GM12878 (cell line): Measurements from ENCODE around the gene IRGC. TPM values are rescaled to one million over a fixed set of nuclear protein-coding genes. Genes with fewer than 3 reads are reported as not detected.

Experiments used
- ATF3 ChIP-seq: IDR thresholded peaks from 2 replicates; pipeline ENCODE4 v1.6.1; 2011; ENCODE audit warnings: low read depth, mild to moderate bottlenecking, low read length, moderate library complexity, borderline replicate concordance; ENCODE audit errors: extremely low read depth
- BACH1 ChIP-seq: fragments of 450-650 bp; IDR thresholded peaks from 2 replicates; pipeline ENCODE4 v1.6.1; 2017; ENCODE audit warnings: mild to moderate bottlenecking, borderline replicate concordance
- CHD4 ChIP-seq: fragments of 200-600 bp; sonication (generic); IDR thresholded peaks from 2 replicates; pipeline ENCODE4 v1.6.1; 2016; ENCODE audit warnings: mild to moderate bottlenecking
- DPF2 ChIP-seq: fragments of 450-650 bp; IDR thresholded peaks from 2 replicates; pipeline ENCODE4 v1.6.1; 2017; ENCODE audit warnings: mild to moderate bottlenecking
- E4F1 ChIP-seq: fragments of 450-650 bp; IDR thresholded peaks from 2 replicates; pipeline ENCODE4 v1.6.1; 2018; ENCODE audit warnings: borderline replicate concordance, mild to moderate bottlenecking; ENCODE audit not compliant: partially characterized antibody
- EGR1 ChIP-seq, 2 experiments: IDR thresholded peaks; 1 replicate in 1 of 2; 2 replicates in 1 of 2; pipeline ENCODE4 v1.6.1; 2011 to 2012; ENCODE audit warnings: low read depth in 2 of 2, low read length in 2 of 2, borderline replicate concordance in 1 of 2, mild to moderate bottlenecking in 1 of 2, moderate library complexity in 1 of 2
- GATAD2B ChIP-seq: fragments of 450-650 bp; conservative IDR thresholded peaks from 2 replicates; pipeline ENCODE4 v1.6.1; 2017; ENCODE audit warnings: low read depth, mild to moderate bottlenecking, moderate library complexity
- HCFC1 ChIP-seq: fragments of 150-350 bp; IDR thresholded peaks from 2 replicates; pipeline ENCODE4 v1.6.1; 2014; ENCODE audit warnings: low read length
- HDAC2 ChIP-seq: fragments of 200-600 bp; sonication (generic); IDR thresholded peaks from 2 replicates; pipeline ENCODE4 v1.6.1; 2017
- KLF5 ChIP-seq: fragments of 450-650 bp; IDR thresholded peaks from 2 replicates; pipeline ENCODE4 v1.6.1; 2014; ENCODE audit warnings: mild to moderate bottlenecking; ENCODE audit not compliant: partially characterized antibody
- MTA2 ChIP-seq: fragments of 450-650 bp; IDR thresholded peaks from 2 replicates; pipeline ENCODE4 v1.6.1; 2016; ENCODE audit warnings: low read depth, mild to moderate bottlenecking, moderate library complexity
- MTA3 ChIP-seq: IDR thresholded peaks from 2 replicates; pipeline ENCODE4 v1.6.1; 2012; ENCODE audit warnings: low read length, inconsistent platforms, borderline replicate concordance
- NFIC ChIP-seq: IDR thresholded peaks from 2 replicates; pipeline ENCODE4 v1.6.1; 2012; ENCODE audit warnings: low read depth, mild to moderate bottlenecking, inconsistent platforms, low read length, moderate library complexity
- NR2C1 ChIP-seq: fragments of 450-650 bp; IDR thresholded peaks from 2 replicates; pipeline ENCODE4 v1.6.1; 2017; ENCODE audit warnings: antibody characterized with exemption, mild to moderate bottlenecking, moderate library complexity
- POLR2A ChIP-seq: IDR thresholded peaks from 2 replicates; pipeline ENCODE4 v1.6.1; 2011; ENCODE audit warnings: low read depth, mild to moderate bottlenecking, low read length
- RAD21 ChIP-seq: IDR thresholded peaks from 2 replicates; pipeline ENCODE4 v1.6.1; 2011; ENCODE audit warnings: mild to moderate bottlenecking, low read depth, low read length, moderate library complexity; ENCODE audit not compliant: insufficient read depth
- RB1 ChIP-seq: fragments of 450-650 bp; formaldehyde crosslinking; IDR thresholded peaks from 2 replicates; pipeline ENCODE4 v1.6.1; 2017; ENCODE audit warnings: mild to moderate bottlenecking, borderline replicate concordance
- RBBP5 ChIP-seq: fragments of 200-600 bp; sonication (generic); conservative IDR thresholded peaks from 2 replicates; pipeline ENCODE4 v1.6.1; 2016
- RFX5 ChIP-seq: IDR thresholded peaks from 2 replicates; pipeline ENCODE4 v1.6.1; 2011; ENCODE audit warnings: low read depth, low read length, improper control_type of control experiment
- SKIL ChIP-seq: fragments of 450-650 bp; IDR thresholded peaks from 2 replicates; pipeline ENCODE4 v1.6.1; 2017; ENCODE audit warnings: mild to moderate bottlenecking, low read depth, inconsistent platforms; ENCODE audit not compliant: poor library complexity, severe bottlenecking
- SP1 ChIP-seq: IDR thresholded peaks from one replicate; pipeline ENCODE4 v1.6.1; 2011; ENCODE audit warnings: low read depth, low read length
- SREBF1 ChIP-seq: IDR thresholded peaks from 2 replicates; pipeline ENCODE4 v1.6.1; 2012; ENCODE audit warnings: mild to moderate bottlenecking, low read length
- TARDBP ChIP-seq: IDR thresholded peaks from 2 replicates; pipeline ENCODE4 v1.6.1; 2016; ENCODE audit warnings: borderline replicate concordance
- ZNF274 ChIP-seq: IDR thresholded peaks from one replicate; pipeline ENCODE4 v1.8.0; 2011; ENCODE audit not compliant: insufficient read length, insufficient read depth
- polyA plus RNA-seq, 11 experiments: library from polyadenylated mRNA; depleted of rRNA in 4 of 11; unstranded in 6 of 11; stranded (reverse) in 5 of 11; fragments of >200 nt; fragmentation: Nextera tagmentation in 4 of 11; fragmentation: Illumina TruSeq in 1 of 11; extraction: Ambion mirVana in 4 of 11; extraction: Trizol in 1 of 11; gene quantifications; 1 replicate in 1 of 11; 2 replicates in 10 of 11; pipeline versions ENCODE4 v1.2.1 to v1.2.3, GENCODE V29; 2011 to 2016; ENCODE audit warnings: inconsistent platforms in 2 of 11, missing spikeins in 2 of 11, low read depth in 1 of 11
- total RNA-seq, 4 experiments: library from RNA; depleted of rRNA in 3 of 4; stranded (reverse); fragments of >200 nt in 3 of 4; fragmentation: Illumina TruSeq in 1 of 4; extraction: Trizol in 1 of 4; gene quantifications; 2 replicates each; pipeline versions ENCODE4 v1.2.1 to v1.2.3, GENCODE V29; 2013 to 2021

IRGC gene
- total and polyA plus RNA-seq, 10 of the 15 experiments (the other 5 are each of a cell fraction or from before 2014, with no cell fraction given), result 0.04 TPM; not detected in 9

GRCh38 chr19:43765109-43765876, 49.4 kb downstream of the IRGC start (continued):
- peak; percentile 51 for TF ChIP-seq NR2C1
- peak; percentile 89 for TF ChIP-seq SP1
- no peak for TF ChIP-seq E4F1
- peak; percentile 23; the same call in 1 of the 2 replicates for TF ChIP-seq HCFC1
- peak; percentile 56; the same call in 1 of the 2 replicates for TF ChIP-seq RB1
- no peak for TF ChIP-seq ATF3
- TF ChIP-seq SKIL, result peak; percentile 94
- TF ChIP-seq KLF5, result peak; percentile 90
- peak; percentile 98 for TF ChIP-seq NFIC
- 0 out of 2 replicates have a peak, but pooled peaks have one; percentile 74 for TF ChIP-seq RBBP5
- TF ChIP-seq BACH1, result peak; percentile 97
- TF ChIP-seq EGR1 (IDR thresholded peaks at IDR 0.05; ENCODE audit: borderline replicate concordance in 1 of 2, low read depth in 2 of 2, low read length in 2 of 2), result peak in 1 of 2 experiments; percentile 98; a peak in 2 of 3 replicates
- TF ChIP-seq GATAD2B, result peak; percentile 99
- no peak for TF ChIP-seq ZNF274
- no peak for TF ChIP-seq HDAC2
- TF ChIP-seq TARDBP, result peak; percentile 83
- TF ChIP-seq POLR2A, result peak; percentile 62
- peak; percentile 94 for TF ChIP-seq MTA3
- no peak for TF ChIP-seq SREBF1
- no peak for TF ChIP-seq CHD4
- TF ChIP-seq MTA2, result peak; percentile 98
- TF ChIP-seq DPF2, result peak; percentile 100
- TF ChIP-seq RFX5, result no peak
- TF ChIP-seq RAD21, result no peak
